H1 (cell line): ENCODE measurements around the gene STX16. TPM values are rescaled to one million over a fixed set of nuclear protein-coding genes. Genes with fewer than 3 reads are reported as not detected.

Source experiments
- CTCF ChIA-PET: fragments of 300-600 bp; sonication (Branson Sonifier 250); formaldehyde crosslinking; loops from one replicate; lab custom pipeline; 2021; ENCODE audit not compliant: partially characterized antibody; lab: Charles Lee
- POLR2A ChIA-PET: fragments of 300-600 bp; sonication (Branson Sonifier 250); formaldehyde crosslinking; loops from one replicate; lab custom pipeline; 2021; ENCODE audit warnings: inconsistent platforms; ENCODE audit not compliant: partially characterized antibody; lab: Charles Lee
- DNase-seq, 2 experiments: peaks; one replicate each; pipeline versions ENCODE4 v3.0.0 to v3.0.0-alpha.2; 2010 to 2022; ENCODE audit warnings: low spot score in 2 of 2, low read depth in 1 of 2, mixed read lengths in 1 of 2
- FAIRE-seq: peaks from 2 replicates; lab custom pipeline; 2011; peaks lifted over from hg19 to GRCh38; lab: Jason Lieb, UNC
- H2AFZ ChIP-seq: 2 replicates; pipeline ENCODE4 v1.8.1; 2012; ENCODE audit warnings: low read length, inconsistent platforms
- H2AK5ac ChIP-seq: 2 replicates; pipeline ENCODE4 v1.6.1; 2013; ENCODE audit warnings: low read depth, low read length
- H2BK120ac ChIP-seq: replicated peaks from 2 replicates; pipeline ENCODE3; 2013; ENCODE audit warnings: low read depth, low read length, inconsistent platforms
- H2BK12ac ChIP-seq: 2 replicates; pipeline ENCODE4 v1.6.1; 2013; ENCODE audit warnings: low read depth, low read length
- H2BK15ac ChIP-seq: 2 replicates; pipeline ENCODE4 v1.6.1; 2013; ENCODE audit warnings: low read length
- H2BK20ac ChIP-seq: 2 replicates; pipeline ENCODE4 v1.6.1; 2013; ENCODE audit warnings: low read length
- H2BK5ac ChIP-seq: 2 replicates; pipeline ENCODE4 v1.6.1; 2013; ENCODE audit warnings: low read depth, low read length
- H3K14ac ChIP-seq: 2 replicates; pipeline ENCODE4 v1.6.1; 2013; ENCODE audit warnings: inconsistent platforms; ENCODE audit not compliant: insufficient read length
- H3K18ac ChIP-seq: 2 replicates; pipeline ENCODE4 v1.6.1; 2013; ENCODE audit warnings: low read length; ENCODE audit errors: extremely low read depth
- H3K23ac ChIP-seq: 2 replicates; pipeline ENCODE4 v1.6.1; 2013; ENCODE audit warnings: inconsistent platforms; ENCODE audit not compliant: insufficient read length
- H3K23me2 ChIP-seq: 2 replicates; pipeline ENCODE4 v1.6.1; 2013; ENCODE audit warnings: low read depth, low read length
- H3K27ac ChIP-seq: 2 replicates; pipeline ENCODE4 v1.6.1; 2011; ENCODE audit warnings: low read depth, low read length, inconsistent platforms
- H3K27me3 ChIP-seq, 4 experiments: replicated peaks in 1 of 4; 1 replicate in 1 of 4; 2 replicates in 3 of 4; pipeline versions ENCODE4 v1.6.1 to v1.8.1; 2011 to 2013; ENCODE audit warnings: low read length in 3 of 4, mild to moderate bottlenecking in 3 of 4, inconsistent platforms in 2 of 4, mixed read lengths in 2 of 4, moderate library complexity in 1 of 4; ENCODE audit not compliant: control insufficient read depth in 3 of 4, insufficient read depth in 3 of 4; ENCODE audit errors: extremely low read depth in 1 of 4
- H3K36me3 ChIP-seq, 4 experiments: 2 replicates each; pipeline versions ENCODE4 v1.6.1 to v1.8.1; 2011 to 2013; ENCODE audit warnings: mild to moderate bottlenecking in 4 of 4, low read length in 3 of 4, moderate library complexity in 2 of 4, control low read depth in 1 of 4, inconsistent platforms in 1 of 4; ENCODE audit not compliant: insufficient read depth in 4 of 4, control insufficient read depth in 2 of 4
- H3K4ac ChIP-seq: replicated peaks from 2 replicates; pipeline ENCODE3; 2013; ENCODE audit warnings: low read length, low read depth, mixed read lengths, inconsistent platforms; ENCODE audit not compliant: insufficient read length
- H3K4me1 ChIP-seq, 4 experiments: replicated peaks in 1 of 4; 1 replicate in 1 of 4; 2 replicates in 3 of 4; pipeline versions ENCODE4 v1.6.1 to v1.8.1; 2011 to 2013; ENCODE audit warnings: low read length in 3 of 4, inconsistent platforms in 2 of 4, mixed read lengths in 1 of 4; ENCODE audit not compliant: insufficient read depth in 4 of 4, control insufficient read depth in 3 of 4
- H3K4me2 ChIP-seq, 2 experiments: 2 replicates each; pipeline versions ENCODE4 v1.6.1 to v1.8.1; 2011 to 2013; ENCODE audit warnings: low read depth in 2 of 2, low read length in 2 of 2, control low read depth in 1 of 2, inconsistent platforms in 1 of 2, mild to moderate bottlenecking in 1 of 2; ENCODE audit not compliant: insufficient read depth in 1 of 2
- H3K4me3 ChIP-seq, 4 experiments: fragments of 200-600, 300-600 bp in 1 of 4; sonication (generic), shearing (Covaris generic), sonication (Bioruptor Twin) in 1 of 4; 2 replicates each; pipeline versions ENCODE4 v1.5.1 to v1.8.1; 2011 to 2016; ENCODE audit warnings: low read length in 4 of 4, low read depth in 3 of 4, control low read depth in 2 of 4, inconsistent platforms in 2 of 4, mild to moderate bottlenecking in 2 of 4, mixed read lengths in 1 of 4, moderate library complexity in 1 of 4; ENCODE audit not compliant: insufficient read depth in 2 of 4; ENCODE audit errors: extremely low read depth in 1 of 4
- H3K56ac ChIP-seq: replicated peaks from 2 replicates; pipeline ENCODE3; 2013; ENCODE audit warnings: low read depth, mild to moderate bottlenecking, mixed read lengths, low read length, inconsistent platforms; ENCODE audit not compliant: insufficient read length
- H3K79me1 ChIP-seq: 2 replicates; pipeline ENCODE4 v1.6.1; 2013; ENCODE audit warnings: low read depth, low read length, control low read depth
- H3K79me2 ChIP-seq, 2 experiments: 2 replicates each; pipeline versions ENCODE4 v1.6.1 to v1.8.1; 2012 to 2013; ENCODE audit warnings: low read length in 2 of 2, mild to moderate bottlenecking in 2 of 2, inconsistent platforms in 1 of 2; ENCODE audit not compliant: insufficient read depth in 2 of 2, control insufficient read depth in 1 of 2
- H3K9ac ChIP-seq, 4 experiments: replicated peaks in 1 of 4; 1 replicate in 1 of 4; 2 replicates in 3 of 4; pipeline versions ENCODE4 v1.6.1 to v1.8.1; 2011 to 2013; ENCODE audit warnings: low read depth in 3 of 4, low read length in 3 of 4, control low read depth in 2 of 4, mild to moderate bottlenecking in 2 of 4, moderate library complexity in 2 of 4, inconsistent platforms in 1 of 4; ENCODE audit errors: extremely low read depth in 1 of 4
- H3K9me3 ChIP-seq, 2 experiments: 2 replicates each; pipeline versions ENCODE4 v1.6.1 to v1.8.1; 2012 to 2013; ENCODE audit warnings: mild to moderate bottlenecking in 2 of 2, moderate library complexity in 2 of 2, control low read depth in 1 of 2, inconsistent platforms in 1 of 2, low read depth in 1 of 2, low read length in 1 of 2, mixed read lengths in 1 of 2; ENCODE audit not compliant: insufficient read depth in 2 of 2
- H4K20me1 ChIP-seq, 2 experiments: replicated peaks in 1 of 2; 2 replicates each; pipeline versions ENCODE3 to v1.8.1; 2011 to 2013; ENCODE audit warnings: inconsistent platforms in 2 of 2, low read length in 2 of 2, mild to moderate bottlenecking in 1 of 2; ENCODE audit not compliant: insufficient read depth in 2 of 2, control insufficient read depth in 1 of 2
- H4K5ac ChIP-seq: 2 replicates; pipeline ENCODE4 v1.6.1; 2013; ENCODE audit warnings: low read length, low read depth, mixed read lengths, inconsistent platforms; ENCODE audit not compliant: insufficient read length
- H4K8ac ChIP-seq: 2 replicates; pipeline ENCODE4 v1.8.0; 2013; ENCODE audit warnings: mild to moderate bottlenecking, moderate library complexity, low read length, inconsistent platforms; ENCODE audit not compliant: insufficient read depth; ENCODE audit errors: extremely low read depth
- H4K91ac ChIP-seq: replicated peaks from 2 replicates; pipeline ENCODE3; 2013; ENCODE audit warnings: low read length, mixed read lengths, inconsistent platforms; ENCODE audit not compliant: insufficient read length
- CBX8 ChIP-seq: fragments of 300-800, 300-1000 bp; sonication (generic); IDR thresholded peaks from 2 replicates; pipeline ENCODE4 v1.7.1; 2016; ENCODE audit warnings: low read depth, low read length, borderline replicate concordance
- KDM5A ChIP-seq: fragments of 200-600 bp; IDR thresholded peaks from 2 replicates; pipeline ENCODE4 v1.7.1; 2012; ENCODE audit warnings: mild to moderate bottlenecking, low read length, inconsistent platforms, mixed read lengths
- NRF1 ChIP-seq: IDR thresholded peaks from 2 replicates; pipeline ENCODE4 v1.6.1; 2011; ENCODE audit warnings: mild to moderate bottlenecking, low read depth, low read length, improper control_type of control experiment
- RAD21 ChIP-seq, 2 experiments: IDR thresholded peaks in 1 of 2; conservative IDR thresholded peaks in 1 of 2; 2 replicates each; pipeline ENCODE4 v1.6.1; 2011; ENCODE audit warnings: low read depth in 2 of 2, low read length in 2 of 2, improper control_type of control experiment in 1 of 2, inconsistent platforms in 1 of 2, mild to moderate bottlenecking in 1 of 2, moderate library complexity in 1 of 2
- RNF2 ChIP-seq: fragments of 200-900, 300-1000 bp; sonication (generic); IDR thresholded peaks from 2 replicates; pipeline ENCODE4 v1.7.1; 2016; ENCODE audit warnings: borderline replicate concordance, low read depth, mild to moderate bottlenecking, antibody characterized with exemption, low read length; ENCODE audit not compliant: poor library complexity, severe bottlenecking; ENCODE audit errors: missing control alignments
- WGBS, 2 experiments: shearing (Covaris generic) in 1 of 2; methylation state at CpG; one replicate each; pipeline versions ENCODE4 v1.1.6 to v1.1.7; 2013 to 2015; ENCODE audit warnings: low lambda C conversion rate in 2 of 2, mixed read lengths in 2 of 2, inconsistent platforms in 1 of 2, low coverage in 1 of 2, missing lambda C conversion rate in 1 of 2; ENCODE audit not compliant: insufficient replicate concordance in 2 of 2, insufficient coverage in 1 of 2, insufficient read length in 1 of 2; ENCODE audit errors: extremely low coverage in 1 of 2, missing lambda C conversion rate in 1 of 2; 5-methylcytosine and 5-hydroxymethylcytosine counted together
- polyA plus RNA-seq, 7 experiments: library from polyadenylated mRNA; depleted of rRNA in 3 of 7; stranded (reverse) in 5 of 7; unstranded in 2 of 7; fragments of >200 nt in 5 of 7; fragments of 200-250 nt in 2 of 7; gene quantifications; 1 replicate in 5 of 7; 2 replicates in 1 of 7; 4 replicates in 1 of 7; pipeline versions ENCODE4 v1.2.1 to v1.2.3, GENCODE V29; 2011 to 2013; ENCODE audit warnings: missing spikeins in 2 of 7, mixed read lengths in 2 of 7
- total RNA-seq: library from RNA; stranded (reverse); fragmentation: NEBNext Ultra II Directional; extraction: Animal tissue kit (Norgen Biotek cat#: 25700); gene quantifications from 2 replicates; pipeline ENCODE4 v1.2.1, GENCODE V29; 2021

The STX16 gene
- total and polyA plus RNA-seq, 2 of the 8 experiments (the other 6 are each of a cell fraction or from before 2014, with no cell fraction given) = 45.2 to 61.6 TPM

GRCh38 chr20:58636396-58636982 lies 14.6 kb upstream of the STX16 start:
- Histone ChIP-seq H3K9ac (0 out of 7 replicates have a peak overlapping the region, but pooled peaks of 1 of the 4 experiments have one; percentile 15), H2BK120ac (no peak overlapping the region), H2AK5ac (peak overlapping the region; percentile 78; the same call in 1 of the 2 replicates), H2BK12ac (peak overlapping the region; percentile 68; the same call in 1 of the 2 replicates), H3K4me2 (no peak overlapping the region), H2BK15ac (peak overlapping the region; percentile 99; the same call in 1 of the 2 replicates), H3K9me3 (no peaks in the 10 kb centered on the region), H3K23ac (no peak overlapping the region), H2BK20ac (no peak overlapping the region), H4K8ac (no peak overlapping the region; the same call in 1 of the 2 replicates), H3K4me3 (no peak overlapping the region), H3K79me2 (no peaks in the 10 kb centered on the region), H3K36me3 (no peaks in the 10 kb centered on the region), H4K5ac (no peak overlapping the region), H3K23me2 (no peaks in the 10 kb centered on the region), H3K4ac (no peak overlapping the region), H3K56ac (no peak overlapping the region), H2BK5ac (no peak overlapping the region), H3K4me1 (peaks cover 0 to 2% (median 0%) of the 10 kb centered on the region in 4 experiments; a peak in 1 of 7 replicates), H3K14ac (no peak overlapping the region), H4K91ac (no peak overlapping the region), H4K20me1 (no peaks in the 10 kb centered on the region), H3K79me1 (no peaks in the 10 kb centered on the region), H3K27ac (no peak overlapping the region), H2AFZ (no peak overlapping the region), H3K27me3 (no peaks in the 10 kb centered on the region; a peak in 1 of 7 replicates), H3K18ac (no peak overlapping the region)
- ChIA-PET POLR2A (interaction anchor here (0.8 to 1.8 kb wide), 5 partner anchors 16 to 33 kb away, joined by 3 to 5 read pairs (median 3); no protein-coding TSS in a partner anchor), CTCF (interaction anchor here (0.9 to 1.9 kb wide), 13 partner anchors 10 to 155 kb away, joined by 3 to 7 read pairs (median 3); partner anchors contain the start of gene STX16)
- 86% methylated on average over 9 of the region's 10 CpGs; no CpG with 5 or more reads in 1 of the 2 experiments for WGBS, 2 experiments
- no peak for DNase-seq
- FAIRE-seq = no peak
- TF ChIP-seq RNF2 (no peak), NRF1 (no peak), RAD21 (IDR thresholded peaks at IDR 0.05 in 1 of 2, conservative IDR thresholded peaks at IDR 0.05 in 1 of 2; ENCODE audit: low read depth in 2 of 2, low read length in 2 of 2) (no peak), CBX8 (no peak), KDM5A (no peak)
